ENCODE data around the gene HOXD11.

HOXD11 gene

GRCh38 chr2:176150584-176151441, 43.7 kb downstream of the HOXD11 start:
- no peak overlapping the region for H3K27ac ChIP-seq
- H4K20me1 ChIP-seq (ENCODE audit: insufficient read depth) = no peaks in the 10 kb centered on the region
- no peaks in the 10 kb centered on the region for H3K36me3 ChIP-seq (ENCODE audit: insufficient read depth)
- no peaks in the 10 kb centered on the region for H3K27me3 ChIP-seq (ENCODE audit: insufficient read depth, low read depth)
- H2AFZ ChIP-seq (ENCODE audit: low read depth) = no peak overlapping the region
- H3K4me2 ChIP-seq = no peak overlapping the region
- no peak overlapping the region for H3K9ac ChIP-seq
- no peaks in the 10 kb centered on the region for H3K4me1 ChIP-seq (ENCODE audit: low read depth, poor library complexity, severe bottlenecking)
- TF ChIP-seq CTCF (conservative IDR thresholded peaks at IDR 0.05; ENCODE audit: low read depth, low read length) = no peak
- no peaks in the 10 kb centered on the region for H3K79me2 ChIP-seq (ENCODE audit: insufficient read depth, low read depth)
- no peak overlapping the region for H3K4me3 ChIP-seq (IDR thresholded peaks at IDR 0.05; ENCODE audit: insufficient read depth, low read depth, low read length)

- H3K4me1 ChIP-seq (ENCODE audit: low read depth, poor library complexity, severe bottlenecking) = no peaks in the 10 kb centered on the region
- H2AFZ ChIP-seq (ENCODE audit: low read depth) = no peak within 1 kb of the TSS
- no peaks in the 10 kb centered on the region for H4K20me1 ChIP-seq (ENCODE audit: insufficient read depth)
- H3K36me3 ChIP-seq (ENCODE audit: insufficient read depth) = no peaks in the 10 kb centered on the region
- H3K9ac ChIP-seq = no peak within 1 kb of the TSS
- H3K4me3 ChIP-seq (IDR thresholded peaks at IDR 0.05; ENCODE audit: insufficient read depth, low read depth, low read length) = no peak within 1 kb of the TSS
- no peaks in the 10 kb centered on the region for H3K27me3 ChIP-seq (ENCODE audit: insufficient read depth, low read depth)
- no peak within 1 kb of the TSS for H3K4me2 ChIP-seq
- no peak within 1 kb of the TSS for H3K27ac ChIP-seq
- no peak for TF ChIP-seq CTCF (conservative IDR thresholded peaks at IDR 0.05; ENCODE audit: low read depth, low read length)
- no peaks in the 10 kb centered on the region for H3K79me2 ChIP-seq (ENCODE audit: insufficient read depth, low read depth)
Observed at GRCh38 chr2:176151442-176152287, 44.6 kb downstream of the HOXD11 start, which contains the start of gene HOXD4. Gene HOXD4, plus strand, starts transcription at chr2:176151550. Its CDS starts 84 bp downstream, at chr2:176151634.

GRCh38 chr2:176152350-176153181, 45.5 kb downstream of the HOXD11 start:
- Histone ChIP-seq H3K4me1 (ENCODE audit: low read depth, poor library complexity, severe bottlenecking) (no peaks in the 10 kb centered on the region), H3K9ac (no peak overlapping the region), H4K20me1 (ENCODE audit: insufficient read depth) (no peaks in the 10 kb centered on the region), H3K4me3 (IDR thresholded peaks at IDR 0.05; ENCODE audit: insufficient read depth, low read depth, low read length) (no peak overlapping the region), H2AFZ (ENCODE audit: low read depth) (no peak overlapping the region), H3K4me2 (no peak overlapping the region), H3K27ac (no peak overlapping the region), H3K27me3 (ENCODE audit: insufficient read depth, low read depth) (no peaks in the 10 kb centered on the region), H3K79me2 (ENCODE audit: insufficient read depth, low read depth) (no peaks in the 10 kb centered on the region), H3K36me3 (ENCODE audit: insufficient read depth) (no peaks in the 10 kb centered on the region)
- no peak for TF ChIP-seq CTCF (conservative IDR thresholded peaks at IDR 0.05; ENCODE audit: low read depth, low read length)

GRCh38 chr2:176154576-176155252, 47.6 kb downstream of the HOXD11 start:
- no peak overlapping the region for H3K4me2 ChIP-seq
- H3K36me3 ChIP-seq (ENCODE audit: insufficient read depth) = no peaks in the 10 kb centered on the region
- H3K27me3 ChIP-seq (ENCODE audit: insufficient read depth, low read depth) = no peaks in the 10 kb centered on the region
- H2AFZ ChIP-seq (ENCODE audit: low read depth) = no peak overlapping the region
- H3K4me3 ChIP-seq (IDR thresholded peaks at IDR 0.05; ENCODE audit: insufficient read depth, low read depth, low read length) = no peak overlapping the region
- no peaks in the 10 kb centered on the region for H3K79me2 ChIP-seq (ENCODE audit: insufficient read depth, low read depth)
- no peaks in the 10 kb centered on the region for H3K4me1 ChIP-seq (ENCODE audit: low read depth, poor library complexity, severe bottlenecking)
- no peak overlapping the region for H3K27ac ChIP-seq
- H4K20me1 ChIP-seq (ENCODE audit: insufficient read depth) = no peaks in the 10 kb centered on the region
- no peak for TF ChIP-seq CTCF (conservative IDR thresholded peaks at IDR 0.05; ENCODE audit: low read depth, low read length)
- H3K9ac ChIP-seq = no peak overlapping the region
